ENCODE results near the gene FBN3.

FBN3 gene

GRCh38 chr19:8127311-8127710 lies 22.1 kb downstream of the FBN3 start:
- TF ChIP-seq CTCF (IDR thresholded peaks at IDR 0.05; ENCODE audit: control extremely low read depth, extremely low read depth, low read depth, missing control alignments) = no peak
- ChIA-PET POLR2A (no interaction called here), CTCF (no interaction called here)
- no peak for DNase-seq (ENCODE audit: extremely low spot score)

- no peak for DNase-seq (ENCODE audit: extremely low spot score)
- ChIA-PET CTCF (no interaction called here), POLR2A (interaction anchor here (0.7 kb wide), 1 partner anchor 267 kb away, joined by 6 read pairs; no protein-coding TSS in a partner anchor)
- no peak for TF ChIP-seq CTCF (IDR thresholded peaks at IDR 0.05; ENCODE audit: control extremely low read depth, extremely low read depth, low read depth, missing control alignments)
These were observed 22.9 kb downstream of the FBN3 start for GRCh38 chr19:8126511-8126910.

- ChIA-PET POLR2A (no interaction called here), CTCF (no interaction called here)
- TF ChIP-seq CTCF (IDR thresholded peaks at IDR 0.05; ENCODE audit: control extremely low read depth, extremely low read depth, low read depth, missing control alignments) = no peak
- DNase-seq (ENCODE audit: extremely low spot score) = no peak
These were observed 23.4 kb downstream of the FBN3 start for GRCh38 chr19:8126008-8126407.

- ChIA-PET POLR2A (no interaction called here), CTCF (no interaction called here)
- TF ChIP-seq CTCF (IDR thresholded peaks at IDR 0.05; ENCODE audit: control extremely low read depth, extremely low read depth, low read depth, missing control alignments) = no peak
- no peak for DNase-seq (ENCODE audit: extremely low spot score)
These were observed 25.7 kb downstream of the FBN3 start for GRCh38 chr19:8123683-8124082.

- CTCF ChIA-PET = no interaction called here
These were observed 28.5 kb downstream of the FBN3 start for GRCh38 chr19:8120636-8121480.

GRCh38 chr19:8117991-8118390 lies 31.4 kb downstream of the FBN3 start:
- ChIA-PET POLR2A (no interaction called here), CTCF (no interaction called here)
- no peak for TF ChIP-seq CTCF (IDR thresholded peaks at IDR 0.05; ENCODE audit: control extremely low read depth, extremely low read depth, low read depth, missing control alignments)
- no peak for DNase-seq (ENCODE audit: extremely low spot score)

More at GRCh38 chr19:8120636-8121480, 28.5 kb downstream of the FBN3 start:
- POLR2A ChIA-PET = no interaction called here
- DNase-seq (ENCODE audit: extremely low spot score) = no peak
- TF ChIP-seq CTCF (IDR thresholded peaks at IDR 0.05; ENCODE audit: control extremely low read depth, extremely low read depth, low read depth, missing control alignments) = no peak

All from GM10248 (cell line).